ENCODE measurements around the gene GADD45B. TPM values are rescaled to one million over a fixed set of nuclear protein-coding genes. Genes with fewer than 3 reads are reported as not detected.

Gene GADD45B
- total and polyA plus RNA-seq, 3 donors from 2014 or later: 16.9 to 59.7 (median 30.5) TPM

DNA sequence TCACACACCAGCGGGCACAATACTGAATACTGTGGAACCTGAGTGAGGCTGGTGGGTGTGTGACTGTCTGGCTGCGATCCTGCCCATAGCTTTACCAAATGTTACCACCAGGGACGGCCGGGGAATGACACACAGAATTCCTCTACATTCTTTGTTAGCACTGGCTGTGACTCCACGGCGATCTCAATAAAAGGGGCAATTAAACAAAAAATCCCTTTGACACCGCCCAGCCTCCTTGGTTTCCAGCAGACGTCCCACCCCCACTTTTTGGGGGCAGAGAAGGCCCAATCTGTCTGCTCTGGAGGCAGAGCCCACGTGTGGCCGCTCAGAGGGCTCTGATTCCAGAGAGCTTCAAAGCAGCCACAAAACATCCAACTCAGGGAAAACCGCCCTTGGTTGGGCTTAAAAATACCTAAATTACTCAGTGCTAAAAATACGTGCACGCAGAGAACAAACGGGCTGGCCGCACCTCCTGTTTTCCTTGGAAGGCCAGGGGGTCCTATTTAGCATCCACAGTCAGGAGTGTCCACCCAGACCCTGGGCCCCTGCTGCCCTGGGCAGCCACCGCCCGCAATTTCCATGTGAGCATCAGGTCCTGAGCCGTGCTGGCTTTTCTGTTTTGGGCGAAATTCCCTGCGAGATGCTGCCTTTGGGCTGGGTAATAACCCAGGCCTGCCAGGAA lies 47.8 kb downstream of the GADD45B start:
- Histone ChIP-seq H3K9me3 (no peaks in the 10 kb centered on the region), H3K27me3 (no peaks in the 10 kb centered on the region), H3K4me1 (peaks cover 15% of the 10 kb centered on the region), H3K4me3 (no peak overlapping the region), H3K27ac (peak overlapping the region in 1 of 2 donors; percentile 66), H3K36me3 (ENCODE audit: low read depth, missing control alignments) (no peaks in the 10 kb centered on the region)
- TF ChIP-seq POLR2A (IDR thresholded peaks at IDR 0.05) (no peak), CTCF (IDR thresholded peaks at IDR 0.05) (peak in 1 of 3 experiments; percentile 22)
- no peak for DNase-seq
- intact Hi-C loops (cut with DNase I; ENCODE audit: low total_unique reads): no loop called here
- 29 to 33% methylated on average over 17 to 20 of the region's 20 CpGs for WGBS, 2 donors

GRCh38 chr19:2524361-2524839 lies 48.5 kb downstream of the GADD45B start:
- no peak overlapping the region for H3K4me3 ChIP-seq
- 69 to 78% methylated on average over 16 of the region's 16 CpGs for WGBS, 2 donors
- H3K27ac ChIP-seq: no peak overlapping the region
- no peaks in the 10 kb centered on the region for H3K36me3 ChIP-seq (ENCODE audit: low read depth, missing control alignments)
- DNase-seq: no peak
- H3K4me1 ChIP-seq: peaks cover 15% of the 10 kb centered on the region
- no peaks in the 10 kb centered on the region for H3K9me3 ChIP-seq
- no peaks in the 10 kb centered on the region for H3K27me3 ChIP-seq
- no peak for TF ChIP-seq POLR2A (IDR thresholded peaks at IDR 0.05)
- intact Hi-C loops (cut with DNase I; ENCODE audit: low total_unique reads): no loop called here

DNA sequence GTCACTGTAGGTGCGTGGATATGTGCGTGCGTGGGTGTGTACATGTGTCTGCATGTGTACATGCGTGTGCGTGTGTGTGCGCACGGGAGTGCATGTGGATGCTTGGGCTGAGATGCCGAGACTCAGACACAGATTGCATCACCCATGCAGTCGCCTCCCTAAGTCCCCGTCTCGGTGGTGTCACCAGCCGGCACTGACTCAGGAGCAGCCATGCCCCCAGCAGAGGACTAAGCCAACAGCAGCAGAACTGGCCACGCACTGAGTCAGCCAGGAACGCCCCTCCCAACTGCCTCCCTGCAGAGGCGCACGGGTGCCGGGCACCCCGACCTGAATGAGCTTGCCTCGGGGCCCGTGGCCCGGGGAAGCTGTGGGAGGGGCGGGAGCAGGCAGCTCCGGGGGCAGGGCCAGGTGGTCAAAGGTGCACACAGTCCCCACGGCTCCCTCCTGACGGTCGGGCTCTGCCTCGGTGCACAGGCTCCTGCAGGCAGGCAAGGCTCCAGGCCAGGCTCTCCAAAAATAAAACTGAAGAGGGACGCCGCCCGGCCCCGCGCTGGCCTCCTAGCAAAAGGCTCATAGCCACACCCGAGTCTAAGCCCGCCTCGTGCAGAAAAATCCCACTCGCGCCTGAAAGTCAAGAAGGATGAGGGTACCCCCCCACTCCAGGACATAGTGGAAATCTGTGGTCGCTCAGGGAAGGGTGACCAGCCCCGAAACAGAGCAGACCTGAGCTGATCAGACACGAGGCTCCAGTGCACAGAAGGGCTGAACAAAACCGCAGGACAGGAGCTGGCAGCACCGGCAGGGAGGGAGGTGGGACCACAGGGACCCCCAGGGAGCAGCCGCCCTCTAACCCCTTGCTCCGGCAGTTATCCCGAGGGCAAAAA lies 49.2 kb downstream of the GADD45B start:
- intact Hi-C loops (cut with DNase I; ENCODE audit: low total_unique reads): no loop called here
- H3K27ac ChIP-seq: no peak overlapping the region
- no peaks in the 10 kb centered on the region for H3K9me3 ChIP-seq
- WGBS, 2 donors: 51 to 53% methylated on average over 16 to 45 of the region's 45 CpGs
- DNase-seq: peak; percentile 48
- no peaks in the 10 kb centered on the region for H3K27me3 ChIP-seq
- TF ChIP-seq CTCF (IDR thresholded peaks at IDR 0.05): no peak
- no peak for TF ChIP-seq POLR2A (IDR thresholded peaks at IDR 0.05)
- peak overlapping the region in 1 of 2 donors; percentile 13 for H3K4me3 ChIP-seq
- H3K36me3 ChIP-seq (ENCODE audit: low read depth, missing control alignments): no peaks in the 10 kb centered on the region
- peaks cover 15% of the 10 kb centered on the region for H3K4me1 ChIP-seq

GRCh38 chr19:2527171-2527570 lies 51.2 kb downstream of the GADD45B start:
- WGBS, 2 donors: 85 to 88% methylated on average over 4 to 13 of the region's 14 CpGs
- H3K36me3 ChIP-seq (ENCODE audit: low read depth, missing control alignments): no peaks in the 10 kb centered on the region
- no peak overlapping the region for H3K4me3 ChIP-seq
- H3K27ac ChIP-seq: no peak overlapping the region
- intact Hi-C loops (cut with DNase I; ENCODE audit: low total_unique reads): no loop called here
- no peak for TF ChIP-seq CTCF (IDR thresholded peaks at IDR 0.05)
- TF ChIP-seq POLR2A (IDR thresholded peaks at IDR 0.05): no peak
- no peaks in the 10 kb centered on the region for H3K9me3 ChIP-seq
- H3K4me1 ChIP-seq: peaks cover 15% of the 10 kb centered on the region
- no peak for DNase-seq
- H3K27me3 ChIP-seq: no peaks in the 10 kb centered on the region

DNA sequence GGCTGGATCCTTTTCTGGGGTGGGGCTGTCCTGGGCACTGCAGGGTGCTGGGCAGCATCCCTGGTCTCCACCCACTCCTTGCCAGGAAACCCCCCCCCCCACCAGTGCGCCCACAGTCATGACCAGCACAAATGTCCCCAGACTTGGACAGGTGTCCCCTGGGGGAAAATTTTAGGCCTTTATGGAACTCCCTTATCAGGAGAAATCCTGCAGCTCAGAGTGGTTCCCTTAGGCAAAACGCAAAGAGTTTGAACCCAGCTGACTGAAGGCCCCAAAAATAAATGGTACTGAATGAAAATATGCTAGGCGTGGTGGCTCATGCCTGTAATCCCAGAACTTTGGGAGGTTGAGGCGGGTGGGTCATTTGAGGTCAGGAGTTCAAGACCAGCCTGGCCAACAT lies 51.8 kb downstream of the GADD45B start:
- TF ChIP-seq CTCF (IDR thresholded peaks at IDR 0.05): no peak
- no peak for TF ChIP-seq POLR2A (IDR thresholded peaks at IDR 0.05)
- no peak for DNase-seq
- Histone ChIP-seq H3K27me3 (no peaks in the 10 kb centered on the region), H3K4me1 (peaks cover 15% of the 10 kb centered on the region), H3K27ac (no peak overlapping the region), H3K4me3 (no peak overlapping the region), H3K9me3 (no peaks in the 10 kb centered on the region), H3K36me3 (ENCODE audit: low read depth, missing control alignments) (no peaks in the 10 kb centered on the region)
- intact Hi-C loops (cut with DNase I; ENCODE audit: low total_unique reads): no loop called here
- 85 to 93% methylated on average over 2 to 4 of the region's 4 CpGs for WGBS, 2 donors
